Suprapubic skin (tissue), 3 donors: ENCODE data around the gene NR3C2.

Source experiments
- POLR2AphosphoS5 ChIP-seq, 3 donors: sonication (generic); formaldehyde crosslinking; IDR thresholded peaks; one replicate each; pipeline ENCODE4 v1.6.1; 2017; ENCODE audit warnings: antibody characterized with exemption in 3 of 3
- TF ChIP-seq, protein P1 (sequence below), 2 donors: fragments of 200-600 bp in 1 of 2; fragments of 450-650 bp in 1 of 2; sonication (generic) in 1 of 2; IDR thresholded peaks; one replicate each; pipeline ENCODE4 v1.5.1; 2016 to 2019; ENCODE audit warnings: antibody characterized with exemption in 2 of 2, mild to moderate bottlenecking in 1 of 2, moderate library complexity in 1 of 2

DNA sequence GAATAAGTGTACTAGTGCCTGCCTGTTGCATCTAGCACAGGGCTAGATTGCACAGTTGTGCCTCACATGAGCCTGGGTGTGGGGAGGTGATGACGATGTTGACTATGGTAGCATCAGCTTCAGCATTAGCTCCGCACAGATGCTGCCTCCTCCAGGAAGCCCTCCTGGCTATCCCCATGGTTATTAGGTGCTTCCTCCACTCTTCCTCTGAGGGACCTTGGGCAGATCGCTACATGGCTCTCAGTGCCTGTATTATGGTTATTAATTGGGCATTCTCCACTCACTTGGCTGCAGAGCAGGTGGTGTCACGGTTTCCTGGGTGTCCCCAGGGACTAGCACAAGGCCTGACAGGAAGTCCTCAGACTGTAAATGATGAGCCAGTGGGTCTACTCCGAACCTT lies 384.7 kb downstream of the NR3C2 start:
- no peak for TF ChIP-seq POLR2AphosphoS5 (IDR thresholded peaks at IDR 0.05)
- TF ChIP-seq, protein P1, sequence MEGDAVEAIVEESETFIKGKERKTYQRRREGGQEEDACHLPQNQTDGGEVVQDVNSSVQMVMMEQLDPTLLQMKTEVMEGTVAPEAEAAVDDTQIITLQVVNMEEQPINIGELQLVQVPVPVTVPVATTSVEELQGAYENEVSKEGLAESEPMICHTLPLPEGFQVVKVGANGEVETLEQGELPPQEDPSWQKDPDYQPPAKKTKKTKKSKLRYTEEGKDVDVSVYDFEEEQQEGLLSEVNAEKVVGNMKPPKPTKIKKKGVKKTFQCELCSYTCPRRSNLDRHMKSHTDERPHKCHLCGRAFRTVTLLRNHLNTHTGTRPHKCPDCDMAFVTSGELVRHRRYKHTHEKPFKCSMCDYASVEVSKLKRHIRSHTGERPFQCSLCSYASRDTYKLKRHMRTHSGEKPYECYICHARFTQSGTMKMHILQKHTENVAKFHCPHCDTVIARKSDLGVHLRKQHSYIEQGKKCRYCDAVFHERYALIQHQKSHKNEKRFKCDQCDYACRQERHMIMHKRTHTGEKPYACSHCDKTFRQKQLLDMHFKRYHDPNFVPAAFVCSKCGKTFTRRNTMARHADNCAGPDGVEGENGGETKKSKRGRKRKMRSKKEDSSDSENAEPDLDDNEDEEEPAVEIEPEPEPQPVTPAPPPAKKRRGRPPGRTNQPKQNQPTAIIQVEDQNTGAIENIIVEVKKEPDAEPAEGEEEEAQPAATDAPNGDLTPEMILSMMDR (IDR thresholded peaks at IDR 0.05) = no peak
